Activated T-helper 2 cell treated with anti-CD3 and anti-CD28 coated beads, Interferon-gamma antibody, Interleukin-2, Interleukin-4, amounts not matched to agents 10 μg/mL and 5 μg/mL and 100 μg/mL, durations not matched to agents 14 hours and 24 hours and 36 hours (primary cell): Measurements from ENCODE around the gene RIPK3. TPM values are rescaled to one million over a fixed set of nuclear protein-coding genes. Genes with fewer than 3 reads are reported as not detected.
A peak's percentile ranks its signal among the peaks of the same experiment; 100 is the strongest.
"Not testable (repeated sequence)": the region's sequence is repeated elsewhere in the genome, so short reads cannot be mapped to it uniquely, and the experiment has no call there.

Experiments
- DNase-seq: peaks from one replicate; pipeline ENCODE4 v3.0.0; 2021; ENCODE audit warnings: low spot score
- H3K27ac Mint-ChIP-seq: one replicate; pipeline ENCODE4 v1.8.0; 2021; ENCODE audit warnings: mixed read lengths
- H3K27me3 Mint-ChIP-seq: one replicate; pipeline ENCODE4 v1.8.0; 2021; ENCODE audit warnings: low read depth, mixed read lengths
- H3K36me3 Mint-ChIP-seq: one replicate; pipeline ENCODE4 v1.8.0; 2021; ENCODE audit warnings: low read depth, mixed read lengths
- H3K4me1 Mint-ChIP-seq: one replicate; pipeline ENCODE4 v1.8.0; 2021; ENCODE audit warnings: low read depth, mixed read lengths
- H3K4me3 Mint-ChIP-seq: one replicate; pipeline ENCODE4 v1.8.0; 2021; ENCODE audit warnings: low read depth, mild to moderate bottlenecking, moderate library complexity, mixed read lengths
- H3K9me3 Mint-ChIP-seq: one replicate; pipeline ENCODE4 v1.8.0; 2021; ENCODE audit warnings: mixed read lengths
- intact Hi-C: fragments of 100-400 bp; cut with micrococcal nuclease; formaldehyde crosslinking; loops from one replicate; pipeline ENCODE4 v1.15.1; 2023
- total RNA-seq: library from RNA; stranded (reverse); gene quantifications from 2 replicates; pipeline ENCODE4 v1.2.3, GENCODE V29; 2022

RIPK3 gene
- 13.2 and 15.4 TPM in 2 replicates for total RNA-seq

DNA sequence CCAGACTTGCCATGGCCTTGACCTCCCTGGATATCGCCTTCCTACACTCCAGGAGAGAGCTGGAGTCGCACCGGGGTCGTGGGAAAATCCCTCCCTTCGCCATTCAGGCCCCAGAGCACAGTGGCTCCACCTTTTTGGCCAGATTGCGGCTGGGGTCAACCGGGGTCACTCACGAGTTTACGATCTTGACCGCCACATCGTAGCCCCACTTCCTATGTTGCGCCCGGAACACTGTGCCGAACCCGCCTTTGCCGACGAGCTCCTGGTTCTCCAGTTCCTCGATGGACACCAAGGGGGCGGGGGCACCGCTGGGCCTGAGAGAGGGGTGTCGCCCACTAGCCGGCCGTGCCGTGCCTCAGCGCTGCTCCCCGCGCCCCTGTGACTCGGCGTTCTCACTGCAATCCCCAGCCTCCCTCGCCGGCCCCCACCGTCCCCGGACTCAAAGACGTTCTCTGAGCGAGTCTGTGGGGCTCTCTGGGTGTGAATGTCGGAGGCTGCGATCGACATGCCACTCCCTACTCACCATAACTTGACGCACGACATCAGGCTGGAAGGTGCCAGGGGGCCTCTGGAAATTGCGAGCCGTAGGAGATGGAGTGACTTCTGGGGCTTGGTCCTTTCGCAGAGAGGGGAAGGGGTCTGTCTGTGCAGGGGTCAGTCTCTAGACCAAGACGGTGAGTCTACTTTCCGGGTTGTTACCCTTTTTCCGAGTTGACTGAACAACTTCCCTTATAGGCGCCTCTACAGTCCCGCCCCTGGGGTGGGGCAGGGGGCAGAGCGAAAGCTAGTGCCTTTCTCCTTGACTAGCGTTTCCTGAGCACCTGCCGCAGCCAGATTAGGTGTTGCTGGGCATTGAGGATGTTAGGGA is at the start of gene RIPK3:
Gene RIPK3, minus strand, starts transcription at position 708 of the 868 bp plus-strand sequence. Its CDS starts 165 bp downstream, at position 543.
- peaks cover 26% of the 10 kb centered on the region for H3K36me3 Mint-ChIP-seq
- peaks cover 24% of the 10 kb centered on the region for H3K27me3 Mint-ChIP-seq
- DNase-seq, result peak; percentile 68
- H3K9me3 Mint-ChIP-seq, result no peaks in the 10 kb centered on the region
- peak within 1 kb of the TSS; percentile 61 for H3K27ac Mint-ChIP-seq
- peaks cover 16% of the 10 kb centered on the region for H3K4me1 Mint-ChIP-seq
- intact Hi-C loops, result loop anchor here (10.0 kb wide), 1 partner anchor 325 kb away; no protein-coding TSS in a partner anchor
- peak within 1 kb of the TSS; percentile 87 for H3K4me3 Mint-ChIP-seq

DNA sequence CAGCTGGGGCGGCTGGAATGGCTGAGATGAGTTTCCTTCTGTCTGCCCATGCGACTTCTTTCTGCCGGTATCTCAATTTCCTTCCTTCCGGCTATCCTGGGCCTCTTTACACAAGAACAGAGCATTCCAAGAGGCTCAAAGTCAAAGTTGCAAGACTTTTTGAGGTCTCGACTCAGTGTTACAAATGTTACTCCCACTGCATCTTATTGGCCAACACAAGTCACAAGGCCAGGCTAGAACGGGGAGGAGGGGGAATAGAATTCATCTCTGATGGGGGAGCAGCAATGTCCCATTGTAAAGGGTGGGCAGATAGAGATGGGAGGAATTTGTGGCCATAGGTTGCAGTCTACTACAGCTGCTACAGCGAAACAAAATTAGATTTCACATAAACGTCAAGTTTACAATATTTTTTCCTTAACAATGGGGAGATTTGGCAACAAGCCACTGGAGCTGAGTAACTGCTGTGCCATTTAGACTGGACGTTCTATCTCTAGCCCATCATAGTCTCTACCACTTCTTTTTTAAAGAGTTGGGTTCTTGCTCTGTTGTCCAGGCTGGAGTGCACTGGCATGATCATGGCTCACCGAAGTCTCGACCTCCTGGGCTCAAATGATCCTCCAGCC is 49.5 kb upstream of the RIPK3 start:
- Mint-ChIP-seq H3K36me3 (no peaks in the 10 kb centered on the region), H3K9me3 (no peaks in the 10 kb centered on the region), H3K27me3 (peaks cover 32% of the 10 kb centered on the region), H3K4me3 (no peak overlapping the region), H3K27ac (no peak overlapping the region), H3K4me1 (no peaks in the 10 kb centered on the region)
- intact Hi-C loops, result no loop called here
- no peak for DNase-seq

DNA sequence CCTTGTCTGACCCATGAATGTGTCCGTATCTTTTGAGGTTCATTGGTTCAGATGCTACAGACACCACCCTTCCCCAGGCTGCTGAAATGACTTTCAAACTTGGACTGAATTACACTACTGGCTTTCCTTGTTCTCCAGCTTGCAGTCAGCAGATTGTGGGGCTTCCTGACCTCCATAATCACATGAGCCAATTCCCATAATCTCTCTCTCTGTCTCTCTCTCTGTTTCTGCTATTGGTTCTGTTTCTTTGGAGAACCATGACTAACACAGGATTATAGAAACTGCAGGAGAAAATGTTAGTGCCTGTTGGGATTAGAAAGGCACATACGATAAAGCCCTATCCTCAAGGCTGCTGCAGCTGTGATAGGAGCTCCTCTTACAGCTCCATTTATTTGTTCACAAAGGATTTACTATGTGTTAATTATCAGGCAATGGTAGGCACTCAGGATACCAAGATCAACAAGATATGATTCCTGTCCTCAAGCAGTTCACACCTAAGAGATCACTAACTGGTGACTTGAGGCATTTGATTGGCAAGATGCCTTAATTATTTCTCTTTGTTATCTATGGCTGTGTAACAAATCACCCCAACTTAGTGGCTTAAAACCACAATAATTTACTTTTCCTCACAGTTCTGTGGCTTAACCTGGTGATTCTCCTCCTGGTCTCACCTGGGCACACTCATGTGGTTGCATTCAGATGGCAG is 48.8 kb upstream of the RIPK3 start:
- no peak for DNase-seq
- Mint-ChIP-seq H3K4me3 (no peak overlapping the region), H3K4me1 (no peaks in the 10 kb centered on the region), H3K27me3 (peaks cover 33% of the 10 kb centered on the region), H3K36me3 (no peaks in the 10 kb centered on the region), H3K27ac (no peak overlapping the region), H3K9me3 (no peaks in the 10 kb centered on the region)
- intact Hi-C loops, result no loop called here

DNA sequence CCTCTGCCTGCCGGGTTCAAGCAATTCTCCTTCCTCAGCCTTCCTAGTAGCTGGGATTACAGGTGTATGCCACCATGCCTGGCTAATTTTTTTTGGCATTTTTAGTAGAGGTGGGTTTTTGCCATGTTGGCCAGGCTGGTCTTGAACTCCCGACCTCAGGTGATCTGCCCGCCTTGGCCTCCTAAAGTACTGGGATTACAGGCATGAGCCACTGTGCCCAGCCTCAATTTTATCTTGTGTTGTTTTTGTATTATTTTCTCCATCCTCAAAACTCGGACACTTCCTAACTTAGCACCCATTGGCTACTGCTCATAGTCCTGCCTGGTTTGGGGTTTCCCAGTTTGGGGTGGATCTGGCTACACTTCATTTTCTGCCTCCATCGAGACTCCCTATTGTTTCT is 47.8 kb upstream of the RIPK3 start:
- intact Hi-C loops, H3K4me3 Mint-ChIP-seq, DNase-seq, H3K9me3 Mint-ChIP-seq, H3K36me3 Mint-ChIP-seq, H3K4me1 Mint-ChIP-seq, H3K27ac Mint-ChIP-seq: not testable (repeated sequence)
- H3K27me3 Mint-ChIP-seq, result peaks cover 33% of the 10 kb centered on the region

DNA sequence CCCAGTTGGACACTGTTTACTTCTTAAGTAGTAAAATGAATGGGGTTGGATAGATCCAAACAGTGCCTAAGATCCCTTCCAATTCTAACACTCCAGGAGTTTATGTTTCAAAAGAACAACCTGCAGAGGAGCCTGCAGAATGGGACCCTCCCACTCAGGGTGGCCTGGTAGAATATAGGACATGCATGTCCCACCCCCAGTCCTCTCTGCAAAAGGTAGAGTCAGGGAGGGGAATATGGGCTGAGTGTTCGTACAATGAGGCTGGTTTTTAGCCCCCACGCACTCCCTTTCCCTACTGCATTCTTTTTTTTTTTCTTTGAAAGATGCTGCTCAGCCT is 47.2 kb upstream of the RIPK3 start:
- H3K27ac Mint-ChIP-seq, result no peak overlapping the region
- no peak for DNase-seq
- intact Hi-C loops, result no loop called here
- H3K36me3 Mint-ChIP-seq, result no peaks in the 10 kb centered on the region
- H3K9me3 Mint-ChIP-seq, result no peaks in the 10 kb centered on the region
- peaks cover 30% of the 10 kb centered on the region for H3K27me3 Mint-ChIP-seq
- H3K4me1 Mint-ChIP-seq, result no peaks in the 10 kb centered on the region
- H3K4me3 Mint-ChIP-seq, result no peak overlapping the region

DNA sequence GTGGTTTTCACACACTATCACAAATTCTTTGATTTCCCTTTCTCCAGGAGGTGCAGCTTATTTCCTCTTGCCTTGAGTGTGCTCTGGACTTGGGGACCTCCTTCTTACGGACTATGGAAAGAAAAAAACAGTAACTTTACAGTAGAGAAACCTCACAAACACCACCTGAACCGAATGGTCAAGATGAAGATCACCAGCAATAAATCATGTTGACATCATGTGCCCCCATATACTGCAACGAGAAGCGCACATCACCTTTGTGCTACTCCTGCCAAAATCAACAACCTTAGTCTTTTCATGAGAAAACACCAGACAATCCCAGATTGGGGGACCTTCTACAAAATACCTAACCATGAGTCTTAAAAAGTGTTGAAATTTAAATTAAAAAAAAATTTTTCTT is 45.7 kb upstream of the RIPK3 start:
- Mint-ChIP-seq H3K4me1 (no peaks in the 10 kb centered on the region), H3K9me3 (no peaks in the 10 kb centered on the region), H3K36me3 (no peaks in the 10 kb centered on the region), H3K27me3 (peaks cover 30% of the 10 kb centered on the region), H3K27ac (no peak overlapping the region), H3K4me3 (no peak overlapping the region)
- intact Hi-C loops, result no loop called here
- DNase-seq, result no peak

DNA sequence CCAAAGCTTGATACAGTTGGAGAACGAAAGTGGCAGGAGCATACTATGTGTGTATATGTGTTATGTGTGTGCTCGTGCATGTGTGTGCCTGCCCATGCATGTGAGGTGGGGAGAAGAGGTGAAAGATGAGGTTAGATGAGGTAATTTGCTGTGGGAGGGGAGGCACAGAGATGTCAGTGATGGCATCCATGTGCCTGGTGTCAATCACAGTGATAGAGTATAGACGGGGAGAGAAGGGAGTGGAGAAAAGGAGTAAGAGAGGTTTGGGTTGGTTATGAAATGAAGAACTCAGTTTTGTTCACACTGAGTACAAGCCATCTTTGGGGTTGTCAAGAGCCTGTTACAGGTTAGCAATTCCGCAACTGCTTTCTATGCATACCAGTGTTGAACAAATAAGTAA is 44.4 kb upstream of the RIPK3 start:
- no peak for DNase-seq
- H3K4me3 Mint-ChIP-seq, result no peak overlapping the region
- H3K36me3 Mint-ChIP-seq, result no peaks in the 10 kb centered on the region
- intact Hi-C loops, result no loop called here
- no peaks in the 10 kb centered on the region for H3K4me1 Mint-ChIP-seq
- peaks cover 27% of the 10 kb centered on the region for H3K27me3 Mint-ChIP-seq
- no peak overlapping the region for H3K27ac Mint-ChIP-seq
- no peaks in the 10 kb centered on the region for H3K9me3 Mint-ChIP-seq

DNA sequence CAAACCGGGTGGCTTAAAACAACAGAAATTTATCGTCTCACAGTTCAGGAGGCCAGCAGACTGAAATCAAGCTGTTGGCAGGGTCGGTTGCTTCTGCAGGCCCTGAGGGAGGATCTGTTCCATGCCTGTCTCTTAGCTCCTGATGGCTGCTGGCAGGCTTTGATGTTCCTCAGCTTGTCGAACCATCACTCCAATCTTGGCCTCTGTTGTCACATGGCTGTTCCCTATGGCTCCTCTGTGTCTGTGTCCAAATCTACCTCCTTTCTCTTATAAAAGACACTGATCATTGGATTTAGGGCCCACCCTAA is 42.2 kb upstream of the RIPK3 start:
- H3K27ac Mint-ChIP-seq, result no peak overlapping the region
- no peak overlapping the region for H3K4me3 Mint-ChIP-seq
- intact Hi-C loops, result no loop called here
- no peak for DNase-seq
- H3K27me3 Mint-ChIP-seq, result peaks cover 12% of the 10 kb centered on the region
- no peaks in the 10 kb centered on the region for H3K36me3 Mint-ChIP-seq
- no peaks in the 10 kb centered on the region for H3K4me1 Mint-ChIP-seq
- no peaks in the 10 kb centered on the region for H3K9me3 Mint-ChIP-seq

DNA sequence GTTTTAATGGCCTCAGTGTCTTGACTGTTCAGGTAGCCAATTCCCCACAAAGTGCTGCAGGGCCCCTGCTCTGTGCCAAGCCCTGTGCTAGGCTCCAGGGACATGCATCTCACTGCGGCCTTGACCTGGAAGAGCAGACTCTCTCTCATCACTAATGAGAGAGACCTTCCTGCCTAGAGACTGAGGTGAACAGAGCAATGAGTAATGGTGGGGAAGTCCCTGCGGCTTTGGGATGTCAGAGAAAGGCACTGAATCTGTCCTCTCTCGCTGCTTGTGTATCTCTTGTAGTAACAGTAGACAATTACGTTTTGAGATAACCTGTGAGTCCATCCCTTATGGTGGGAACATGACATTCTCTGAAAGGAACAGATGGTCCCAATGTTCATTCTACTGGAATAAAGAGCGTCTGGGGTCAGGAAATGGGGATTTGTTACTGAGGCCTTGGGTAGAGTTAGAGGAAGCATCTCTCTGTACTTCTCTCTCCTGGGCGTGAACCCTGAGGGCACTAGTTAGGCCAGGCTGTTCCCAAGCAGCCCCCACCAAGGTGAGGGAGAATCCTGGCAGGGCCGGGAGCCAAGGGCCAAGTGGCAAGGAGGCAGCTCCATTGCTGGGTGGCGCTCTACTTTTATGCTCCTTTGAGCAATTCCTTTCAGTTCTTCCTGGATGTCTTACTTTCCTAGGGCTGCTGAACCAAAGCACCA is 41.7 kb upstream of the RIPK3 start:
- intact Hi-C loops, result no loop called here
- no peak overlapping the region for H3K4me3 Mint-ChIP-seq
- no peak for DNase-seq

DNA sequence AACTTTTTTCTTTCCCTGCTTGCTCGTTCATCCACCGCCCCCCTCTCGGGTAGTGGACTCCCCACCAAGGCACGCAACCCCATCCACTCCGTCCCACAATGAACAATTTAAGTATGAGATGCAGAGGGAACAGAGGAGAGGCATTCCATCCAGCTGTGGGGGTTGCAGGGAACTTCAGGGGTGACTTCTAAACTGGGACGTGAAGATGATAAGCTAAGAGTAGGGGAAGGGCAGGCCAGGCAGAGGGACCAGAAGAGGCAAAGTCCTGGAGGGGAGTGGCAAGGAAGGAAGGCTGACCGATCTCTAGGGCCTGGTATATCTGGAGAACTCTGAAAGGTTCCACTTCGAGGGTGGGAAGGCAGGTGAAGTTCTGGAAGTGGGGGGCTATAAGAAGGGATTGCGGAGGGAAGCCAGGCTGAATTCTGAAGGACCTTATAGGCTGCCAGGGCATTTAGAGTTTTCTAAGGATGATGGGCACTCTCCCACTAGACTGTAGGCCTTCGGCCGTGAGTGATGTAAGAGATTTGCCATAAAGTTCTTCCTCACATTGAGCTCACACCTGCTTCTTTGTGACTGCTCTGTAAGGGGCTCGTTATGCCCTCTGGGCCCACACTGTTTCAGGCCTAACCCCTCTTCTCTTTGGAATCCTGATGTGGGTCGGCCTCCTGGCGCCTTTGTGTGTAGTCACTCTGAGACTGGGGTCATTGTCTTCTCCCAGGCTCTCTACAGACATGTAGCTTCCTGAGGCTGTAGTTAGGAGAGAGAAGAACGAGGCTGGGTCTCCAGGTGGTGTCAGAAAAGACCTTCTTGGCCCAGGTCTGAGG is 40.3 kb upstream of the RIPK3 start:
- Mint-ChIP-seq H3K9me3 (no peaks in the 10 kb centered on the region), H3K36me3 (no peaks in the 10 kb centered on the region), H3K4me3 (no peak overlapping the region), H3K4me1 (no peaks in the 10 kb centered on the region), H3K27ac (no peak overlapping the region), H3K27me3 (peaks cover 3% of the 10 kb centered on the region)
- DNase-seq, result no peak
- intact Hi-C loops, result no loop called here

More for the DNA sequence above, 41.7 kb upstream of the RIPK3 start:
- Mint-ChIP-seq H3K9me3 (no peaks in the 10 kb centered on the region), H3K36me3 (no peaks in the 10 kb centered on the region), H3K27ac (no peak overlapping the region), H3K4me1 (no peaks in the 10 kb centered on the region), H3K27me3 (peaks cover 7% of the 10 kb centered on the region)

DNA sequence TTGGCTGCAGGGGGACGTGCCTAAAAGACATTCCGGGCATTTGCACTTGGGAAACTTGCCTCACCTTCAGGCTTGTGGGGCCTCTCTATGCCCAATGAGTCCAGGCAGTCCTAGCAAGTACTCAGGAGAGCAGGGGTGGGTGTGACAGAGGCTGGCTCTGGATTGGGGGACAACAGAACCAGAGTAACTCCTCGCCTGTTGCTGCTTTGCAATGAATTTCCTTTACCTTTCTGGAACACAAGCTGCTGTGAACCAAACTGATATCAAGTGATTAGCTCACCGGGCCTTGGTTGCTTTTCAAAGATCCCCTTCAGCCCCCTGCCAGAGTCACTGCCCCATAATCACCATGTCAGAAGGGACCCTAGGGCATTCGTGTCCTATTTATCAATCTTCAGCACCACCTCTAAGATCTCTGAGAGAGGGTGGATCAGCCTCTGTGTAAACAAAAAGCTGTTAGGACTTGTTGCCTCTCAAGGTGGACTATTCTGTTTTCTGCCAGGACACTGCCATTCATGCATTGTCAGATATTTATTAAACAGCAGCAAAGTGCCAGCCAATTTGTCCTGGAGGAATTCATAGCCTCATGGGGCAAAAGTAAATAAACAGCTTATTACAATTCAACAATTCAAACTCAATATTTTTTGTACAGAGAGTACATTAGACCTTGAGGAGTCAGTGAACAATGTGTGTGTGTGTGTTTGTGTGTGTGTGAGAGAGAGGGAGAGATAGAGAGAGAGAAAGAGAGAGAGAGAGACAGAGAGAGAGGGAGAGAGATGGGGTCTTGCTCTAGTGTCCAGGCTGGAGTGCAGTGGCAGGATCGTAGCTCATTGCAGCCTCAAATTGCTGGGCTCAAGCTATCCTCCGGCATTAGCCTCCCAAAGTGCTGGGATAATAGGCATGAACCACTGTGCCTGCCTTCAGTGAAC is 39.5 kb upstream of the RIPK3 start:
- intact Hi-C loops, result no loop called here
- no peaks in the 10 kb centered on the region for H3K36me3 Mint-ChIP-seq
- H3K4me1 Mint-ChIP-seq, result no peaks in the 10 kb centered on the region
- H3K27me3 Mint-ChIP-seq, result peaks cover 3% of the 10 kb centered on the region
- H3K27ac Mint-ChIP-seq, result no peak overlapping the region
- H3K4me3 Mint-ChIP-seq, result no peak overlapping the region
- no peak for DNase-seq
- H3K9me3 Mint-ChIP-seq, result no peaks in the 10 kb centered on the region
